ENCODE data around the gene PPP1R12B. TPM values are rescaled to one million over a fixed set of nuclear protein-coding genes. Genes with fewer than 3 reads are reported as not detected.
"Not testable (repeated sequence)": the region's sequence is repeated elsewhere in the genome, so short reads cannot be mapped to it uniquely, and the experiment has no call there.

PPP1R12B gene
- total RNA-seq, 1 experiment from 2014 or later = 13.1 TPM

DNA sequence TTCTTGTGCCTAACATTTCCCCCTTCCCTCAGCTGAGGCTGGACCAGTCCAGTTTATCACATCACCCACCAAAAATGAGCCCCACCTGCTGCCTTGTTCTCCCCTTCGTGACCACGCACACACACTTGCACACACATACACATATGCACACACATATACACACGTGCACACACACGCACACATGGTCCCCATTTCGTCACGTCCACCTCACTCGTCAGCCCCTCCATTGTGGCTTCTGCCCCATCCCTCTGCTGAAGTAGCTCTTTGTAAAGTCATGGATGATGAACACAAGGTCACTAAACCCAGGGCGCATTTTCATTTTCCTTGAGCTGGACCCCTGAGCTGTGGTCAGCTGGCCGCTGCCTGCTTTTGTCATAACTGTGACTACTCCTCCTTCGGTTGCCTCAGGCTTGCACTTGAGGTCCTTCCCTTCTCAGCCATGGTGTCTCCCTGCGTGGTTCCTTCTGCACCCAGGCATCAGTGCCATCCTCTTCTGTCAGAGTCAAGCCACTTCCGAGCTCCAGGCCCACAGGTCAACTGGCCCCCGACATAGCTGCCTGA, 267.9 kb downstream of the PPP1R12B start:
- CTCF ChIA-PET = no interaction called here
- H3K27me3 ChIP-seq (ENCODE audit: control insufficient read depth, insufficient read depth, low read length) = no peaks in the 10 kb centered on the region
- intact Hi-C loops (cut with micrococcal nuclease; ENCODE audit: unreplicated experiment) = no loop called here
- TF ChIP-seq TCF7L2 (IDR thresholded peaks at IDR 0.05; ENCODE audit: low read depth, low read length) = no peak
- no peak for TF ChIP-seq REST (IDR thresholded peaks at IDR 0.05; ENCODE audit: insufficient read depth in 1 of 2, low read depth in 2 of 2, low read length in 1 of 2)
- TF ChIP-seq SIN3A (IDR thresholded peaks at IDR 0.05; ENCODE audit: borderline replicate concordance, insufficient read depth, low read depth, low read length) = no peak
- no peak for TF ChIP-seq POLR2AphosphoS5 (IDR thresholded peaks at IDR 0.05; ENCODE audit: low read depth, low read length)
- TF ChIP-seq, protein P1, sequence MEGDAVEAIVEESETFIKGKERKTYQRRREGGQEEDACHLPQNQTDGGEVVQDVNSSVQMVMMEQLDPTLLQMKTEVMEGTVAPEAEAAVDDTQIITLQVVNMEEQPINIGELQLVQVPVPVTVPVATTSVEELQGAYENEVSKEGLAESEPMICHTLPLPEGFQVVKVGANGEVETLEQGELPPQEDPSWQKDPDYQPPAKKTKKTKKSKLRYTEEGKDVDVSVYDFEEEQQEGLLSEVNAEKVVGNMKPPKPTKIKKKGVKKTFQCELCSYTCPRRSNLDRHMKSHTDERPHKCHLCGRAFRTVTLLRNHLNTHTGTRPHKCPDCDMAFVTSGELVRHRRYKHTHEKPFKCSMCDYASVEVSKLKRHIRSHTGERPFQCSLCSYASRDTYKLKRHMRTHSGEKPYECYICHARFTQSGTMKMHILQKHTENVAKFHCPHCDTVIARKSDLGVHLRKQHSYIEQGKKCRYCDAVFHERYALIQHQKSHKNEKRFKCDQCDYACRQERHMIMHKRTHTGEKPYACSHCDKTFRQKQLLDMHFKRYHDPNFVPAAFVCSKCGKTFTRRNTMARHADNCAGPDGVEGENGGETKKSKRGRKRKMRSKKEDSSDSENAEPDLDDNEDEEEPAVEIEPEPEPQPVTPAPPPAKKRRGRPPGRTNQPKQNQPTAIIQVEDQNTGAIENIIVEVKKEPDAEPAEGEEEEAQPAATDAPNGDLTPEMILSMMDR (IDR thresholded peaks at IDR 0.05) = no peak
- BruUV-seq (replicated peaks) = no TSS peak
- in situ Hi-C loops (cut with HindIII; ENCODE audit: low pct_unique_long_range_greater_than_20kb, low sequenced_read_pairs) = no loop called here
- POLR2A ChIA-PET = no interaction called here
- H3K27ac ChIP-seq (ENCODE audit: low read length) = no peak overlapping the region
- no peaks in the 10 kb centered on the region for H3K4me1 ChIP-seq (ENCODE audit: control insufficient read depth, insufficient read depth, low read length)
- no peaks in the 10 kb centered on the region for H3K9me3 ChIP-seq (ENCODE audit: control insufficient read depth, insufficient read depth, low read depth, low read length)
- no peaks in the 10 kb centered on the region for H3K36me3 ChIP-seq (ENCODE audit: control insufficient read depth, insufficient read depth, low read length)
- no peak for DNase-seq (ENCODE audit: low read depth, low spot score)
- no peak overlapping the region for H3K4me3 ChIP-seq (ENCODE audit: low read depth in 2 of 2, low read length in 2 of 2)
- ATAC-seq = no peak

GRCh38 chr1:202619012-202619411, 270.5 kb downstream of the PPP1R12B start:
- H3K27ac ChIP-seq (ENCODE audit: low read length); ATAC-seq; intact Hi-C loops (cut with micrococcal nuclease; ENCODE audit: unreplicated experiment); H3K36me3 ChIP-seq (ENCODE audit: control insufficient read depth, insufficient read depth, low read length); POLR2A ChIA-PET; DNase-seq (ENCODE audit: low read depth, low spot score); CTCF ChIA-PET; BruUV-seq (replicated peaks); H3K4me1 ChIP-seq (ENCODE audit: control insufficient read depth, insufficient read depth, low read length); H3K9me3 ChIP-seq (ENCODE audit: control insufficient read depth, insufficient read depth, low read depth, low read length); H3K4me3 ChIP-seq (ENCODE audit: low read depth in 2 of 2, low read length in 2 of 2); H3K27me3 ChIP-seq (ENCODE audit: control insufficient read depth, insufficient read depth, low read length); in situ Hi-C loops (cut with HindIII; ENCODE audit: low pct_unique_long_range_greater_than_20kb, low sequenced_read_pairs): not testable (repeated sequence)

DNA sequence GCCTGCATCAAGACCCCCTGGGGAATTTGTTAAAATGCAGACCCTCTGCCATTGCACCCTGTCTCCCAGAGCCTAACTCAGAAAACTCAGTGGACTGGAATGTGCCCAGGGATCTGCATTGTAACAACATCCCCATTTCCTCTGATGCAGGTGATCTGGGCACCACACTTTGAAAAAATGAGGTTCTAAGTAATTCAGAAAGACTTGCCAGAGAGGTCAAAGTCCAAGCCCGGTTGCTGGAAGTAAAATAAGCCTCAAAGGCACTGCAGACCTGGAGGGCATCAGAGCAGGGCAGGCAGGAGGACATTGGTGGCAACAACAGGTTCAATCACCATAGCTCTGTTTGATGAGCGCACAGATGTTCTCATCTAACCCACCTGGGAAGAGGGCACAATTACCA, 271.0 kb downstream of the PPP1R12B start:
- TF ChIP-seq REST (IDR thresholded peaks at IDR 0.05; ENCODE audit: insufficient read depth in 1 of 2, low read depth in 2 of 2, low read length in 1 of 2) = no peak
- in situ Hi-C loops (cut with HindIII; ENCODE audit: low pct_unique_long_range_greater_than_20kb, low sequenced_read_pairs) = no loop called here
- no peaks in the 10 kb centered on the region for H3K4me1 ChIP-seq (ENCODE audit: control insufficient read depth, insufficient read depth, low read length)
- intact Hi-C loops (cut with micrococcal nuclease; ENCODE audit: unreplicated experiment) = no loop called here
- no peak overlapping the region for H3K27ac ChIP-seq (ENCODE audit: low read length)
- BruUV-seq (replicated peaks) = no TSS peak
- no peak for DNase-seq (ENCODE audit: low read depth, low spot score)
- POLR2A ChIA-PET = no interaction called here
- H3K4me3 ChIP-seq (ENCODE audit: low read depth in 2 of 2, low read length in 2 of 2) = no peak overlapping the region
- H3K27me3 ChIP-seq (ENCODE audit: control insufficient read depth, insufficient read depth, low read length) = no peaks in the 10 kb centered on the region
- no peaks in the 10 kb centered on the region for H3K9me3 ChIP-seq (ENCODE audit: control insufficient read depth, insufficient read depth, low read depth, low read length)
- H3K36me3 ChIP-seq (ENCODE audit: control insufficient read depth, insufficient read depth, low read length) = no peaks in the 10 kb centered on the region
- CTCF ChIA-PET = no interaction called here
- ATAC-seq = no peak

DNA sequence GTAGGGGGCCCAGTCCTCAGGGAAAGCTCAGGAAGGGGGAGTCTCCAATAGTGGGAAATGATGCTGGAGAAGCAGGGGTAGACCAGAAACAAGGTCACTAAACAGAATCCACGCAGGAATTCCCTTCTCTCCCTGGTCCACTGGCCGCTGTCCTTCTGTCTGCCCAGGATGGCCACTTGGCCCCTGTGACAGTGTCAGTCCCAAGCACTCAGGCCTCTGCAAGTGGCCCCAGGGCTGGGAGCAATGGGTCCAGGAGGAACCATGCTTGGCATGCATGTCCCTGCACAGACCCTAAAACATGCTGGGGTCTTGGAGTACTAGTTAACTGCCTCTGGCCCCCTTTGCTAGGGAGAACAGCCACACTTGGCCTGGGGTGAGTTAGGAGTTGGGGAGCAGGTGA, 271.5 kb downstream of the PPP1R12B start:
- H3K27me3 ChIP-seq (ENCODE audit: control insufficient read depth, insufficient read depth, low read length); H3K9me3 ChIP-seq (ENCODE audit: control insufficient read depth, insufficient read depth, low read depth, low read length); BruUV-seq (replicated peaks); H3K4me1 ChIP-seq (ENCODE audit: control insufficient read depth, insufficient read depth, low read length); H3K36me3 ChIP-seq (ENCODE audit: control insufficient read depth, insufficient read depth, low read length); CTCF ChIA-PET; H3K27ac ChIP-seq (ENCODE audit: low read length); intact Hi-C loops (cut with micrococcal nuclease; ENCODE audit: unreplicated experiment); in situ Hi-C loops (cut with HindIII; ENCODE audit: low pct_unique_long_range_greater_than_20kb, low sequenced_read_pairs); ATAC-seq; DNase-seq (ENCODE audit: low read depth, low spot score); H3K4me3 ChIP-seq (ENCODE audit: low read depth in 2 of 2, low read length in 2 of 2): not testable (repeated sequence)
- POLR2A ChIA-PET = interaction anchor here (0.6 kb wide), 1 partner anchor 48 kb away, joined by 3 read pairs; no protein-coding TSS in a partner anchor

Measured in Panc1 (cell line).